Measurements from ENCODE around the gene ISG15. TPM values are rescaled to one million over a fixed set of nuclear protein-coding genes. Genes with fewer than 3 reads are reported as not detected.

Gene ISG15
- total and polyA plus RNA-seq, 7 donors: 49.4 to 357 (median 78.7) TPM

DNA sequence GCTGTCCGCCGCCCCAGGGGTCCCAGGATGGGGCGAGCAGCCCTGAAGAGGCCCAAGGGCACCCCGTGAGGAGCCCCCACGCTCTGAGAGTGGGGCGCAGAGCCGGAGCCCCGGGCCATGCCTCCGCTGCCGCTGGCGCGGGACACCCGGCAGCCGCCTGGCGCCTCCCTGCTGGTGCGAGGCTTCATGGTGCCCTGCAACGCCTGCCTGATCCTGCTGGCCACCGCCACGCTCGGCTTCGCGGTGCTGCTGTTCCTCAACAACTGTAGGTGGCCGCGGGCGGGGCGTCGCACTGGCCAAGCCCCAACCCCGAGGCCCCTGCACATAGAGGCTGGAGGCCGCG is 21.1 kb downstream of the ISG15 start:
- intact Hi-C loops (cut with DNase I): no loop called here
- Histone ChIP-seq H3K9me3 (no peaks in the 10 kb centered on the region), H3K27ac (no peak overlapping the region), H3K4me1 (peaks cover 0 to 30% (median 23%) of the 10 kb centered on the region in 4 donors), H3K4me3 (no peak overlapping the region), H3K27me3 (peaks cover 25 to 68% (median 28%) of the 10 kb centered on the region in 3 donors), H3K36me3 (no peaks in the 10 kb centered on the region)
- no peak for TF ChIP-seq EP300 (IDR thresholded peaks at IDR 0.05)
- TF ChIP-seq, protein P1, sequence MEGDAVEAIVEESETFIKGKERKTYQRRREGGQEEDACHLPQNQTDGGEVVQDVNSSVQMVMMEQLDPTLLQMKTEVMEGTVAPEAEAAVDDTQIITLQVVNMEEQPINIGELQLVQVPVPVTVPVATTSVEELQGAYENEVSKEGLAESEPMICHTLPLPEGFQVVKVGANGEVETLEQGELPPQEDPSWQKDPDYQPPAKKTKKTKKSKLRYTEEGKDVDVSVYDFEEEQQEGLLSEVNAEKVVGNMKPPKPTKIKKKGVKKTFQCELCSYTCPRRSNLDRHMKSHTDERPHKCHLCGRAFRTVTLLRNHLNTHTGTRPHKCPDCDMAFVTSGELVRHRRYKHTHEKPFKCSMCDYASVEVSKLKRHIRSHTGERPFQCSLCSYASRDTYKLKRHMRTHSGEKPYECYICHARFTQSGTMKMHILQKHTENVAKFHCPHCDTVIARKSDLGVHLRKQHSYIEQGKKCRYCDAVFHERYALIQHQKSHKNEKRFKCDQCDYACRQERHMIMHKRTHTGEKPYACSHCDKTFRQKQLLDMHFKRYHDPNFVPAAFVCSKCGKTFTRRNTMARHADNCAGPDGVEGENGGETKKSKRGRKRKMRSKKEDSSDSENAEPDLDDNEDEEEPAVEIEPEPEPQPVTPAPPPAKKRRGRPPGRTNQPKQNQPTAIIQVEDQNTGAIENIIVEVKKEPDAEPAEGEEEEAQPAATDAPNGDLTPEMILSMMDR (IDR thresholded peaks at IDR 0.05): no peak
- no peak for TF ChIP-seq POLR2A (IDR thresholded peaks at IDR 0.05)
- TF ChIP-seq POLR2AphosphoS5 (IDR thresholded peaks at IDR 0.05): no peak
- WGBS, 2 donors: 70 to 88% methylated on average over 30 of the region's 30 CpGs
- no peak for DNase-seq

DNA sequence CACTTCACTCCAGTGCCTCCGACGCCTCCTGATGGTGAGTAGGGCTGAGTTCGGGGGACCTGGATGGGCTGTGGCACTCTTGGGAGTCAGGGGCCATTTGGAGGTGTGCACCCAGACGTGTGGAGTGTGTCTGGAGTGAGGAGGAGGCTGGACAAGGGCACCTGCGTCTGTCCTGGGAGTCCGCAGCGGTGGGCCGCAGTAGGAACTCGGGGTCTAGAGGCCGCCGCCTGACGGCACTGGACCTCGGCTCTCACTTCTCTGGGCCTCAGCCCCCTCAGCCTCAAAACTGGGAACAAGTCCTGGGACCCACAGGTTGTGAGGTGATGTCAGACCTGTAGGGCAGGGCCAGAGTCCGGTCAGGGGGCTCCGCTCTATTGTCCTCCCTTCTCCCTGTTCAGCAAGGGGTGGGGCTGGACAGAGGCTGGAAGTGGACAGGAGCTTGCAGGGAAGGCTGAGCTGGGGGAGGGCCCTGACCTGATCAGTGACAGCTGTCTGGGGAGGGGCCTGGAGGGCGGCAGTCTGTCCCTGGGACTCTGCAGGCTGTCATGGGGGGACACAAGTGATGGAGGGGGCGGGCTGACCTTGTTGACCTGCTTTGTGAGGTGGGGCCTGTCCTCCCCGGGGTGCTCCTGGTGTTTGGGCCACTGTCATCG is 22.1 kb downstream of the ISG15 start:
- Histone ChIP-seq H3K4me1 (peaks cover 0 to 40% (median 33%) of the 10 kb centered on the region in 4 donors), H3K9me3 (no peaks in the 10 kb centered on the region), H3K4me3 (no peak overlapping the region), H3K36me3 (no peaks in the 10 kb centered on the region), H3K27me3 (peaks cover 25 to 70% (median 28%) of the 10 kb centered on the region in 3 donors), H3K27ac (no peak overlapping the region)
- intact Hi-C loops (cut with DNase I): no loop called here
- 86 to 94% methylated on average over 19 of the region's 19 CpGs for WGBS, 2 donors
- no peak for DNase-seq
- TF ChIP-seq, protein P1 (IDR thresholded peaks at IDR 0.05): no peak
- TF ChIP-seq EP300 (IDR thresholded peaks at IDR 0.05): no peak
- no peak for TF ChIP-seq POLR2A (IDR thresholded peaks at IDR 0.05)
- no peak for TF ChIP-seq POLR2AphosphoS5 (IDR thresholded peaks at IDR 0.05)

DNA sequence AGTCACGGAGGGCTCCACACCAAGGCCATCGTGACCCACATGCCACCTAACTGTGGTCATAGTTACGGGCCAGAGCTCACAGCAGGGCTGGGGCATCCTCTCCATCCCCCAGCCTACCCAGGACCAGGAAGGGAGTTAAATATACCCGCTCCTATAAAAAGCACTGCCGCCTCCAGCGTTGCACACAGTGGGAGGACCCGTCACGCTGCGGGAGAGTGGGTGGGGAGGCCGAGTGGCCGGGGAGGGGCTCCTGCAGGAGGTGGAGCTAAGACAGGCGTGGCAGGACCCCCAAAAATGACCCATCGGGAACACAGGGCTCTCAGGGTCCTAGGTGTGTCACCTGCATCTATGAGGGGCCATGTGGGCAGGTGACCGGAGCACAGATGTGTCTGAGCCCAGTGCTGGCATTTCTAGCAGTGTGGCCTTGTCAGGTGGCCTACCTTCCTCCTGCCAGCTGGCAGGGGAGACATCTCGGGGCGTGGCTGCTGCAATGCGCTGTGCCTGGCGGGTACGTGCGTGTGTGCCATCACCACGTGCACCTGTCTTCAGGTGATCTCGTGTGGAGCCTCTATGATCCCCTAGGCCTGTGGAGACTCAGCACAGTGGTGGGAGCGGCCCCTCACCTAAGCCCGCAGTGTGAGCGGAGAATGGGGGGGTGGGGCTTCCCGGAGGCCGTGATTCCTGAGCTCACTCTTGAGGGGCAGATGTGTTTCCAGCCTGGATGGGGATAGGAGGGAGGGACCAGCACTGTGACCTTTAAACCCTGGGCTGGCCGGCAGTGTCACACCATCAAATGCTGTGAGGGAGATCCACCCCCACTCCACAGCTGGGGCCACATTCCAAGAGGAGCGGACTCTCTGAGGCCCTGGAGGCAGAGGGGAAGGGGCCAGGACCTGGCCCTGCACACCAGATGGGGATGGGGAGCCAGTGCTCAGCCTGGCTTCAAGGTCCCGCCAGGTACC is 24.4 kb downstream of the ISG15 start:
- WGBS, 2 donors: 48 to 80% methylated on average over 30 of the region's 30 CpGs
- Histone ChIP-seq H3K4me3 (no peak overlapping the region), H3K4me1 (peaks cover 0 to 43% (median 33%) of the 10 kb centered on the region in 4 donors), H3K9me3 (no peaks in the 10 kb centered on the region), H3K27ac (no peak overlapping the region), H3K27me3 (peaks cover 22 to 54% (median 24%) of the 10 kb centered on the region in 3 donors), H3K36me3 (no peaks in the 10 kb centered on the region)
- no peak for DNase-seq
- intact Hi-C loops (cut with DNase I): no loop called here
- TF ChIP-seq EP300 (IDR thresholded peaks at IDR 0.05) (no peak), POLR2AphosphoS5 (IDR thresholded peaks at IDR 0.05) (no peak), POLR2A (IDR thresholded peaks at IDR 0.05) (no peak)
- TF ChIP-seq, protein P1 (IDR thresholded peaks at IDR 0.05): no peak

DNA sequence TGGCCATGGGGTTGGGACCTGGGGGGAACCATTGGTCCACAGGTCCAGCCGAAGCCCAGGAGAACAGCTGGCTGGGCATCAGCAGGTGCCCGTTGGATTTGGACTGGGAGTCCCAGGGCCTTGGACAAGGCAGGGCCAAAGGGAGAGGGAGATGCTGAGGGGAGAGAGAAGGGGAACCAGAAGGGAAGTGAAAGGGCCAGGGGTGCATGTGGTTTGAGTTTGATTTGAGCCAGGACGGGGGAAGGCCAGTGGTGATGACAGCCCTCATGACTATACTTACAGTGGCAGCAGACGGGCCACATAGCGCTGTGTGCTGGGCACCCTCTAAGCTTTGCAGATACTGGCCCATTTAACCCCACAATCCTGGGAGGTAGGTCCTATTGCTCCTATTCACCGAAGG is 25.4 kb downstream of the ISG15 start:
- no peak for DNase-seq
- H3K4me1 ChIP-seq: peaks cover 0 to 32% (median 23%) of the 10 kb centered on the region in 4 donors
- H3K4me3 ChIP-seq: no peak overlapping the region
- H3K27me3 ChIP-seq: peaks cover 11 to 44% (median 13%) of the 10 kb centered on the region in 3 donors
- H3K27ac ChIP-seq: no peak overlapping the region
- no peaks in the 10 kb centered on the region for H3K9me3 ChIP-seq
- WGBS, 2 donors: 81 to 86% methylated on average over 6 of the region's 6 CpGs
- intact Hi-C loops (cut with DNase I): no loop called here
- H3K36me3 ChIP-seq: peaks cover 0 to 4% (median 0%) of the 10 kb centered on the region in 4 donors
- no peak for TF ChIP-seq POLR2AphosphoS5 (IDR thresholded peaks at IDR 0.05)
- TF ChIP-seq, protein P1 (IDR thresholded peaks at IDR 0.05): no peak
- TF ChIP-seq POLR2A (IDR thresholded peaks at IDR 0.05): no peak
- no peak for TF ChIP-seq EP300 (IDR thresholded peaks at IDR 0.05)
